ENCODE measurements around the gene BOD1.

GRCh38 chr5:173664154-173664526 lies 47.7 kb upstream of the BOD1 start:
- TF ChIP-seq SUZ12 (IDR thresholded peaks at IDR 0.05; ENCODE audit: low read length) (no peak), CTCF (IDR thresholded peaks at IDR 0.05; ENCODE audit: control extremely low read depth in 1 of 3, insufficient read depth in 1 of 3, low read depth in 1 of 3, low read length in 3 of 3) (no peak), TEAD4 (IDR thresholded peaks at IDR 0.05; ENCODE audit: low read depth, low read length) (no peak), ZNF274 (IDR thresholded peaks at IDR 0.05; ENCODE audit: borderline replicate concordance, extremely low read depth, low read length) (no peak), TAF1 (IDR thresholded peaks at IDR 0.05; ENCODE audit: low read depth, low read length) (no peak), POLR2AphosphoS5 (IDR thresholded peaks at IDR 0.05; ENCODE audit: low read depth, low read length) (no peak), RAD21 (IDR thresholded peaks at IDR 0.05 in 1 of 2, conservative IDR thresholded peaks at IDR 0.05 in 1 of 2; ENCODE audit: low read depth in 2 of 2, low read length in 2 of 2) (no peak), GABPA (IDR thresholded peaks at IDR 0.05; ENCODE audit: borderline replicate concordance, insufficient read depth, low read length) (no peak), FOSL1 (IDR thresholded peaks at IDR 0.05; ENCODE audit: insufficient read depth, low read depth, low read length) (no peak), CEBPB (IDR thresholded peaks at IDR 0.05; ENCODE audit: low read depth, low read length) (no peak), SP1 (IDR thresholded peaks at IDR 0.05; ENCODE audit: low read depth, low read length) (no peak)

Measured in H1 (cell line).